Gastrocnemius medialis (tissue), 4 donors: Measurements from ENCODE around the gene NDUFB10.

Source experiments
- POLR2A ChIP-seq, 2 donors: fragments of 450-650 bp; IDR thresholded peaks; one replicate each; pipeline ENCODE4 v1.6.1; 2017; ENCODE audit warnings: antibody characterized with exemption in 2 of 2, mild to moderate bottlenecking in 2 of 2, moderate library complexity in 2 of 2
- TF ChIP-seq, protein P1 (sequence below), 5 experiments: fragments of 450-650 bp in 3 of 5; fragments of 200-600 bp in 2 of 5; sonication (generic) in 2 of 5; IDR thresholded peaks in 4 of 5; conservative IDR thresholded peaks in 1 of 5; 1 replicate in 4 of 5; 2 replicates in 1 of 5; pipeline ENCODE4 v1.5.1; 2016 to 2019; ENCODE audit warnings: antibody characterized with exemption in 5 of 5, mild to moderate bottlenecking in 3 of 5, moderate library complexity in 3 of 5

DNA sequence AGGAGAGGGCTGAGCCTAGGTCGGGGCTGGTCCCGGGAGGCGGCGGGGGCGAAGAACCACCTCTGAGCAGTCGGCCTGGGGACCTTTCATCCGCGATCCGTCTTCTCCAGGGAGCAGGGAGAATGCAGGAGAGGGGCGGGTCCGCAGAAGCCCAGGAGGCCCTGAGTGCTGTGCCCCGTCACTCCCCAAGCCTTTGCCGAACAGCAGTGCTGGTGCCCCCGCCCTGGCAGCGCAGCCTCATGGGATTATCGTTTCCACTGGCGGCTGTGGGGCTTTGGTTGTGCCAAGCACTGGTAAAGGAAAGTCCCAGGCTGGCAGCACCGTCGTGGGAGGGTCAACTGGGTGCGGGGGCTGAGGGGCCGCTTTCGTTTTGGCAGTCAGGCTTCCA lies 13.1 kb downstream of the NDUFB10 start:
- TF ChIP-seq, protein P1, sequence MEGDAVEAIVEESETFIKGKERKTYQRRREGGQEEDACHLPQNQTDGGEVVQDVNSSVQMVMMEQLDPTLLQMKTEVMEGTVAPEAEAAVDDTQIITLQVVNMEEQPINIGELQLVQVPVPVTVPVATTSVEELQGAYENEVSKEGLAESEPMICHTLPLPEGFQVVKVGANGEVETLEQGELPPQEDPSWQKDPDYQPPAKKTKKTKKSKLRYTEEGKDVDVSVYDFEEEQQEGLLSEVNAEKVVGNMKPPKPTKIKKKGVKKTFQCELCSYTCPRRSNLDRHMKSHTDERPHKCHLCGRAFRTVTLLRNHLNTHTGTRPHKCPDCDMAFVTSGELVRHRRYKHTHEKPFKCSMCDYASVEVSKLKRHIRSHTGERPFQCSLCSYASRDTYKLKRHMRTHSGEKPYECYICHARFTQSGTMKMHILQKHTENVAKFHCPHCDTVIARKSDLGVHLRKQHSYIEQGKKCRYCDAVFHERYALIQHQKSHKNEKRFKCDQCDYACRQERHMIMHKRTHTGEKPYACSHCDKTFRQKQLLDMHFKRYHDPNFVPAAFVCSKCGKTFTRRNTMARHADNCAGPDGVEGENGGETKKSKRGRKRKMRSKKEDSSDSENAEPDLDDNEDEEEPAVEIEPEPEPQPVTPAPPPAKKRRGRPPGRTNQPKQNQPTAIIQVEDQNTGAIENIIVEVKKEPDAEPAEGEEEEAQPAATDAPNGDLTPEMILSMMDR (IDR thresholded peaks at IDR 0.05 in 4 of 5, conservative IDR thresholded peaks at IDR 0.05 in 1 of 5) = no peak
- TF ChIP-seq POLR2A (IDR thresholded peaks at IDR 0.05) = no peak
